ENCODE data around the gene SLC22A23. TPM values are rescaled to one million over a fixed set of nuclear protein-coding genes. Genes with fewer than 3 reads are reported as not detected.

The SLC22A23 gene
- total RNA-seq, 2 donors from 2014 or later = 53.1 to 129 TPM

GRCh38 chr6:3264356-3264755, 192.5 kb downstream of the SLC22A23 start:
- Histone ChIP-seq H3K27me3 (replicated peaks; ENCODE audit: insufficient read depth) (no peaks in the 10 kb centered on the region), H3K4me1 (replicated peaks) (no peaks in the 10 kb centered on the region), H3K27ac (no peak overlapping the region), H3K36me3 (no peaks in the 10 kb centered on the region), H3K9me3 (no peaks in the 10 kb centered on the region), H3K4me3 (no peak overlapping the region)
- no peak for TF ChIP-seq POLR2A (IDR thresholded peaks at IDR 0.05)
- no peak for TF ChIP-seq CTCF (IDR thresholded peaks at IDR 0.05)
- no peak for TF ChIP-seq POLR2AphosphoS5 (IDR thresholded peaks at IDR 0.05)
- DNase-seq (ENCODE audit: low spot score) = no peak
- 83% methylated on average over 3 of the region's 3 CpGs for WGBS
- intact Hi-C loops (cut with DNase I) = no loop called here

- Histone ChIP-seq H3K4me1 (replicated peaks) (no peaks in the 10 kb centered on the region), H3K27me3 (replicated peaks; ENCODE audit: insufficient read depth) (no peaks in the 10 kb centered on the region), H3K9me3 (no peaks in the 10 kb centered on the region), H3K27ac (no peak overlapping the region), H3K4me3 (no peak overlapping the region), H3K36me3 (no peaks in the 10 kb centered on the region)
- intact Hi-C loops (cut with DNase I) = no loop called here
- WGBS = 69% methylated on average over 6 of the region's 6 CpGs
- no peak for DNase-seq (ENCODE audit: low spot score)
- TF ChIP-seq POLR2AphosphoS5 (IDR thresholded peaks at IDR 0.05) (no peak), POLR2A (IDR thresholded peaks at IDR 0.05) (no peak), CTCF (IDR thresholded peaks at IDR 0.05) (no peak)
These were observed 193.8 kb downstream of the SLC22A23 start for GRCh38 chr6:3263096-3263495.

GRCh38 chr6:3261921-3262320, 194.9 kb downstream of the SLC22A23 start:
- TF ChIP-seq POLR2AphosphoS5 (IDR thresholded peaks at IDR 0.05) (no peak), CTCF (IDR thresholded peaks at IDR 0.05) (no peak), POLR2A (IDR thresholded peaks at IDR 0.05) (no peak)
- WGBS = 58% methylated on average over 8 of the region's 8 CpGs
- Histone ChIP-seq H3K27me3 (replicated peaks; ENCODE audit: insufficient read depth) (no peaks in the 10 kb centered on the region), H3K36me3 (no peaks in the 10 kb centered on the region), H3K9me3 (no peaks in the 10 kb centered on the region), H3K4me3 (no peak overlapping the region), H3K27ac (no peak overlapping the region), H3K4me1 (replicated peaks) (no peaks in the 10 kb centered on the region)
- no peak for DNase-seq (ENCODE audit: low spot score)
- intact Hi-C loops (cut with DNase I) = no loop called here

- no peak overlapping the region for H3K27ac ChIP-seq
- 53% methylated on average over 6 of the region's 6 CpGs for WGBS
These were observed 195.4 kb downstream of the SLC22A23 start for GRCh38 chr6:3261518-3261820.

More at GRCh38 chr6:3261518-3261820, 195.4 kb downstream of the SLC22A23 start:
- Histone ChIP-seq H3K27me3 (replicated peaks; ENCODE audit: insufficient read depth) (no peaks in the 10 kb centered on the region), H3K36me3 (no peaks in the 10 kb centered on the region), H3K9me3 (no peaks in the 10 kb centered on the region), H3K4me1 (replicated peaks) (no peaks in the 10 kb centered on the region), H3K4me3 (no peak overlapping the region)
- TF ChIP-seq POLR2AphosphoS5 (IDR thresholded peaks at IDR 0.05) (no peak), POLR2A (IDR thresholded peaks at IDR 0.05) (no peak), CTCF (IDR thresholded peaks at IDR 0.05) (no peak)
- intact Hi-C loops (cut with DNase I) = no loop called here
- no peak for DNase-seq (ENCODE audit: low spot score)
